GM18951 (cell line): Measurements from ENCODE around the gene UGT1A3.

Source experiments
- POLR2A ChIP-seq: IDR thresholded peaks from 4 replicates; pipeline ENCODE4 v1.6.1; 2011; ENCODE audit warnings: mild to moderate bottlenecking; ENCODE audit not compliant: insufficient read length, insufficient read depth; ENCODE audit errors: extremely low read depth
- in situ Hi-C: fragments of 300-500 bp; cut with MboI; formaldehyde crosslinking; loops from one replicate; pipeline ENCODE4 v1.12.0; 2022; ENCODE audit warnings: low sequenced_read_pairs, mixed read lengths, inconsistent platforms; ENCODE audit not compliant: unreplicated experiment

UGT1A3 gene

GRCh38 chr2:233779722-233780121, 50.9 kb downstream of the UGT1A3 start:
- in situ Hi-C loops, result no loop called here

GRCh38 chr2:233780771-233781170, 51.9 kb downstream of the UGT1A3 start:
- no peak for TF ChIP-seq POLR2A
- in situ Hi-C loops, result no loop called here

More at GRCh38 chr2:233779722-233780121, 50.9 kb downstream of the UGT1A3 start:
- TF ChIP-seq POLR2A, result no peak

- in situ Hi-C loops, result no loop called here
- no peak for TF ChIP-seq POLR2A
Observed at GRCh38 chr2:233789554-233789953, 60.7 kb downstream of the UGT1A3 start.

- no peak for TF ChIP-seq POLR2A
- in situ Hi-C loops, result no loop called here
Observed at GRCh38 chr2:233791151-233791882, 62.5 kb downstream of the UGT1A3 start.

GRCh38 chr2:233791883-233792329, 63.1 kb downstream of the UGT1A3 start:
- in situ Hi-C loops, result no loop called here
- no peak for TF ChIP-seq POLR2A

GRCh38 chr2:233792720-233793119, 63.9 kb downstream of the UGT1A3 start:
- in situ Hi-C loops, result no loop called here
- TF ChIP-seq POLR2A, result no peak

- in situ Hi-C loops, result no loop called here
- TF ChIP-seq POLR2A, result no peak
Observed at GRCh38 chr2:233793465-233794127, 64.8 kb downstream of the UGT1A3 start.

- TF ChIP-seq POLR2A, result no peak
Observed at GRCh38 chr2:233794128-233794658, 65.4 kb downstream of the UGT1A3 start.

GRCh38 chr2:233795735-233796171, 66.9 kb downstream of the UGT1A3 start:
- in situ Hi-C loops, result no loop called here
- no peak for TF ChIP-seq POLR2A

More at GRCh38 chr2:233794128-233794658, 65.4 kb downstream of the UGT1A3 start:
- in situ Hi-C loops, result no loop called here

- no peak for TF ChIP-seq POLR2A
- in situ Hi-C loops, result no loop called here
Observed at GRCh38 chr2:233796254-233796653, 67.4 kb downstream of the UGT1A3 start.

- in situ Hi-C loops, result no loop called here
- TF ChIP-seq POLR2A, result no peak
Observed at GRCh38 chr2:233798335-233799086, 69.7 kb downstream of the UGT1A3 start.

GRCh38 chr2:233799087-233799665, 70.3 kb downstream of the UGT1A3 start:
- no peak for TF ChIP-seq POLR2A
- in situ Hi-C loops, result no loop called here

- in situ Hi-C loops, result loop anchor here (10.0 kb wide), 1 partner anchor 335 kb away; no protein-coding TSS in a partner anchor
- no peak for TF ChIP-seq POLR2A
Observed at GRCh38 chr2:233799716-233800115, 70.9 kb downstream of the UGT1A3 start.
